Glomerular visceral epithelial cell (primary cell): ENCODE measurements around the gene CPN2.

ENCODE experiments used
- DNase-seq: peaks from one replicate; pipeline ENCODE4 v3.0.0-alpha.2; 2016; ENCODE audit errors: extremely low spot score

Gene CPN2

GRCh38 chr3:194351080-194351672 lies at the start of gene CPN2:
CPN2 (minus strand) TSS chr3:194351328; CDS start chr3:194342702, 8,626 bp downstream.
- no peak for DNase-seq

GRCh38 chr3:194399874-194400411 lies 48.8 kb upstream of the CPN2 start:
- no peak for DNase-seq

- no peak for DNase-seq
Observed at GRCh38 chr3:194399166-194399565, 48.0 kb upstream of the CPN2 start, which contains the start of gene GP5. GP5 (minus strand) TSS chr3:194399266; CDS start chr3:194398282, 984 bp downstream.

GRCh38 chr3:194397757-194398312 lies 46.7 kb upstream of the CPN2 start:
- no peak for DNase-seq

GRCh38 chr3:194396859-194397756 lies 46.0 kb upstream of the CPN2 start:
- no peak for DNase-seq

- DNase-seq, result no peak
Observed at GRCh38 chr3:194396539-194396858, 45.4 kb upstream of the CPN2 start.

GRCh38 chr3:194395778-194396538 lies 44.8 kb upstream of the CPN2 start:
- no peak for DNase-seq

GRCh38 chr3:194395212-194395611 lies 44.1 kb upstream of the CPN2 start:
- DNase-seq, result no peak

GRCh38 chr3:194392576-194392975 lies 41.4 kb upstream of the CPN2 start:
- no peak for DNase-seq

- no peak for DNase-seq
Observed at GRCh38 chr3:194390835-194391234, 39.7 kb upstream of the CPN2 start.

- DNase-seq, result no peak
Observed at GRCh38 chr3:194389269-194389668, 38.1 kb upstream of the CPN2 start.

GRCh38 chr3:194387926-194388418 lies 36.8 kb upstream of the CPN2 start:
- DNase-seq, result no peak

GRCh38 chr3:194387276-194387675 lies 36.1 kb upstream of the CPN2 start:
- no peak for DNase-seq

GRCh38 chr3:194386648-194387047 lies 35.5 kb upstream of the CPN2 start:
- no peak for DNase-seq

GRCh38 chr3:194386066-194386465 lies 34.9 kb upstream of the CPN2 start:
- DNase-seq, result no peak

- no peak for DNase-seq
Observed at GRCh38 chr3:194384569-194385001, 33.5 kb upstream of the CPN2 start.

GRCh38 chr3:194384156-194384555 lies 33.0 kb upstream of the CPN2 start:
- DNase-seq, result no peak

- no peak for DNase-seq
Observed at GRCh38 chr3:194383276-194383940, 32.3 kb upstream of the CPN2 start.

GRCh38 chr3:194382892-194383223 lies 31.7 kb upstream of the CPN2 start:
- DNase-seq, result no peak

- DNase-seq, result no peak
Observed at GRCh38 chr3:194382196-194382891, 31.2 kb upstream of the CPN2 start.

GRCh38 chr3:194381460-194381875 lies 30.3 kb upstream of the CPN2 start:
- peak; percentile 25 for DNase-seq
